ENCODE measurements around the gene DAG1.
A peak's percentile ranks its signal among the peaks of the same experiment; 100 is the strongest.

Gene DAG1

GRCh38 chr3:49518441-49518840, 48.4 kb downstream of the DAG1 start:
- DNase-seq = no peak

DNA sequence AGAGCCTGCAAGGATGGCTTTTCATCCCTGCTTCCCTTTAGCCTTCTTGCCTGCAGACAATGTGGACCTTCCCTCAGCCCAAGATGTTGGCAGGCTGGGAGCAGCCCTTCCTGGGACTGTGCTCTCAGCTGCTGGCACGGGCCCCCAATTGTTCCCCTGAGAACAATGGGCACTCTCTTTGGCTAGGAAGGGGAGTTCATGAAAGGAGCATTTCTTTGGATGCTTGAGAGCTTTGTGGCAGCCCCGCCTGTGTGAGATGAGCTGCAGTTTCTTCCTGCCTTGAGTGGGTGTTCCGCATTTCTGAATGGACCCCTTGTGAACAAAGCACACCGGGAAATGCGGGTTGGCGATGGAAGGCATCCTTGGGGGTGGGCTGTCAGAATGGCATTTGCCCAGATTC, 49.2 kb downstream of the DAG1 start:
- DNase-seq = no peak

DNA sequence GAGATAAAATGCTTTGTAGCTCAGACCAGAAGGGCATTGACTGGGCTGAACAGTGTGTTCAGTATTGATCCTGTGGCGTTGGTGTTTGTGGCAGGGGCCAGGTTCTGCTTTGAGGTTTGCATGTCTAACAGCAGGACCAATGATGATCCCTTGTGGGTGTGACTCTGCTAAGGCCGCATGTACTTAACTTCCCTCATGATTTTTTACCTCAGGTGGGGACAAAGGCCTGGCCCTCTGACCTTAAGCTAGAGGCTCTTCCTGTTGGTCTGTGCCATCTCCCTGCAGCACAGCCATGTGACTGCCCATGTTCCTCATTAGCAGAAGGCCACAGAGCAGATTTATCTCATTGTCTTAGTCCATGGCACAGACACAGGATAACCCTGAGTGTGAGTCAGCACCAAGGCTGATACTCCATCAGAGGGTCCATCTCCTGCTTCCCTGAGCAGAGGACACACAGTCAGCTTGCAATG, 49.9 kb downstream of the DAG1 start:
- DNase-seq = no peak

DNA sequence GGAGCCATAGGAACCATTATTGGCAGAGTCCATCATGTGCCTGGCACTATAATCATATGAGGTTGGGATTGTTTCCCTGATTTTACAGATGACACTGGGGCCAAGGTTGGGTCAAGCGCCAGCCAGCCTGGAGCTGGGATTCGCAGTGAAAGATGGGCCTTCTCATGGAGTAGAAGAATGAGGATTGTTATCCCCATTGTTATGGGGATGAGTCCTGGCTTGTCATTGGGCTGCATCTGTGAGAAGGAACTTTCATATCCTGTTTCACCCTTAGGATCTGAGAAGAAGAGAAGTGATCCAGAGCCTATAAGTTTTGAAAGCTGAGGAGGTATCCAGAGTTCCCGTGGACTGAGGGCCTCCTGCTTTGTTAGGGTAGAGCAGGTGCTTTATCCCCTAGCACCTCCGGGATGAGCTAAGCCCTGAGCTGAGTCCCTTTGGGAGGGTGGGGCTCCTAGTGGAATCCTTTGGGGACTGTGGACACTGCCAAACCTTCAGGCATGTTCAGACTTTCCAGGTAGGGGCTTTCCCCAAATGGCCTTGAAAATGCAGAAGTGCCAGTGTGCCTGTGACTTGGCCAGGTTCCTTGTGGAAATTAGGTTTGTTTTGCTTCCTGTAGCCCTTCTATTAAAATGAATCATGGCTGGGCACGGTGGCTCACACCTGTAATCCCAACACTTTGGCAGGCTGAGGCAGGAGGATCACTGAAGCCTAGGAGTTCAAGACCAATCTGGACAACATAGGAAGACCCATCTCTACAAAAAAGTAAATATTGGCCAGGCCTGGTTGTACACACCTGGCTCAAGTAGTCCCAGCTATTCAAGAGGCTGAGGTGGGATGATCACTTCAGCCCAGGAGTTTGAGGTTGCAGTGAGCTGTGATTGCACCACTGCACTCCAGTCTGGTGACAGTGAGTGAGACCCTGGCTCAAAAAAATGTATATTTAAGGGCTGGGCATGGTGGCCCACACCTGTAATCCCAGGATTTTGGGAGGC, 54.0 kb downstream of the DAG1 start:
- DNase-seq = no peak

GRCh38 chr3:49529567-49529966, 59.5 kb downstream of the DAG1 start:
- DNase-seq = no peak

DNA sequence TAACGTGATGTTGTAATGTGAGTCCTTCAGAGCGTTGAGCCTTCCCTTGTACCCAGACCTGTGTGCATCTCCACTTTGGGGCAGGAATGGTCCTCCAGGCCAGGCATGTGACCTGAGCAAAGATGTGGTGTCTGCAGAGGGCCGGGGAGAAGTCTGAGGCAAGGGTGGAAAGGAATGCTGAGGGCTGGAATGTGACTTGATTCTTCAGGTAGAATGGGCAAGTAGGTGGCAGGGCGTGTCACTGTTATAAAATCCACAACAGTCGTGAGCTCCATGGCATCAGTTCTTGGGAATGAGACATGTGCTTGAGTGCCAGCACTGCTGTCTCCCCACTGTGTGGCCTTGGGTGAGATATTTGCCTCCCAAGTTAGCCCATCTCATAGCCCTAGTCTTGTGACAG, 60.2 kb downstream of the DAG1 start:
- DNase-seq = no peak

- no peak for DNase-seq
These were observed 60.6 kb downstream of the DAG1 start for GRCh38 chr3:49530701-49531100.

GRCh38 chr3:49531218-49531617, 61.2 kb downstream of the DAG1 start:
- DNase-seq = no peak

DNA sequence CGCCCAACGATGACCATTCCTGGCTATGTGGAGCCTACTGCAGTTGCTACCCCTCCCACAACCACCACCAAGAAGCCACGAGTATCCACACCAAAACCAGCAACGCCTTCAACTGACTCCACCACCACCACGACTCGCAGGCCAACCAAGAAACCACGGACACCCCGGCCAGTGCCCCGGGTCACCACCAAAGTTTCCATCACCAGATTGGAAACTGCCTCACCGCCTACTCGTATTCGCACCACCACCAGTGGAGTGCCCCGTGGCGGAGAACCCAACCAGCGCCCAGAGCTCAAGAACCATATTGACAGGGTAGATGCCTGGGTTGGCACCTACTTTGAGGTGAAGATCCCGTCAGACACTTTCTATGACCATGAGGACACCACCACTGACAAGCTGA, 61.6 kb downstream of the DAG1 start:
- DNase-seq = no peak

- no peak for DNase-seq
These were observed 63.0 kb downstream of the DAG1 start for GRCh38 chr3:49533031-49533430.

GRCh38 chr3:49533786-49534519, 63.9 kb downstream of the DAG1 start:
- no peak for DNase-seq

DNA sequence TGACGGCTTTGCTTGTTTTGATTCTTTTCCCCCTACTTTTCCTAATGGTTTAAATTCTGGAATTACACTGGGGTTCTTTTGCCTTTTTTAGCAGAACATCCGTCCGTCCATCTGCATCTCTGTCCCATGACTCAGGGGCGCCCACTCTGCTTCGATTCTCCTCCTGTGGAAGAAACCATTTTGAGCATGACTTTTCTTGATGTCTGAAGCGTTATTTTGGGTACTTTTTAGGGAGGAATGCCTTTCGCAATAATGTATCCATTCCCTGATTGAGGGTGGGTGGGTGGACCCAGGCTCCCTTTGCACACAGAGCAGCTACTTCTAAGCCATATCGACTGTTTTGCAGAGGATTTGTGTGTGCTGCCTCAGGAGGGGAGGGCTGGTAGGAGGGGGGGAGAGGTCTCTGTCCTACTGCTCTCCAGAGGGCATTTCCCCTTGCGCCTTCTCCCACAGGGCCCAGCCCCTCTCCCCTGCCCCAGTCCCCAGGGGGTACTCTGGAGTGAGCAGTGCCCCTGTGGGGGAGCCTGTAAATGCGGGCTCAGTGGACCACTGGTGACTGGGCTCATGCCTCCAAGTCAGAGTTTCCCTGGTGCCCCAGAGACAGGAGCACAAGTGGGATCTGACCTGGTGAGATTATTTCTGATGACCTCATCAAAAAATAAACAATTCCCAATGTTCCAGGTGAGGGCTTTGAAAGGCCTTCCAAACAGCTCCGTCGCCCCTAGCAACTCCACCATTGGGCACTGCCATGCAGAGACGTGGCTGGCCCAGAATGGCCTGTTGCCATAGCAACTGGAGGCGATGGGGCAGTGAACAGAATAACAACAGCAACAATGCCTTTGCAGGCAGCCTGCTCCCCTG, 64.7 kb downstream of the DAG1 start:
- DNase-seq = peak; percentile 56

DNA sequence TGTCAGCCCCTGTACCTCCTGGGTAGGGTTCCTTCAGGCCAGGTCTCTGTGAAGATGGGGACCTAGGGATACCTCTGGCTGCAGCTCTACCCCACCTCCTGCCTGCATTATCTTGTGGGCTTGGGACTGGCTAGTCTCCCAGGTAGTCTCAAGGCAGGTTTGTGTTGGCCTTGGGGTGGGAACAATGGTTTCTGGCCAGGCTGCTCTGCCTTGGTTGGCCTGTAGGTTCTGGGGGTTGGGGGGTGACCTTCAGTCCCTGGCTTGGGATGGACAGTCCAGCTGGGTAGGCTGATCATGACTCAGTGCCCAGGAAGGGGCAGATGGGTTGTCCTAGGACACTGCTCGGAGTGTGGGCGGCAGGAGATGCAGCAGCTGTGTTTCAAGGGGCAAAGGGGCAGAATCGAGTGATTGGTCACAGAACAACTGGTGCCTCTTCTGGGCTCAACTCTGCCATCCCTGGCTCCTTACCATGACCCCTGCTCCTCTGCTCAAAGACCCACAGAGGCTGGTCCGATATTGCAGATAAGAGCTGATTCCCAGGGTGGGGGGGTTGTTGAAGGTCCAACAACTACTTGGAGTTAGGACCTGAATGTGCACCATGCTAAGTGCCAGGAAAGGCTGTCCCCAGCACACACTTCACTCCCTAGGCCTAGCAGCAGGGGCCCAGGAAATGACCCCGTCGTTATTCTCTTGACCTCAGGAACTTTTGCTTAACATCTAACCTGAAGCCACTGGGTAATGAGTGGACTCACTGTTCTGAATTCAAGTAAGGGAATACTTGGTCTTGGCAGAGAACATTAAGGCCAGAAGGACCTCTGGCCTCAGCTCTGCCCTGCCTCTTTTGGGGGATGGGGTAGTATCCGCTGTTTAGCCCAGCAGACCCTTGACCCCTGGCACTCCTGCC, 66.2 kb downstream of the DAG1 start:
- DNase-seq = no peak

DNA sequence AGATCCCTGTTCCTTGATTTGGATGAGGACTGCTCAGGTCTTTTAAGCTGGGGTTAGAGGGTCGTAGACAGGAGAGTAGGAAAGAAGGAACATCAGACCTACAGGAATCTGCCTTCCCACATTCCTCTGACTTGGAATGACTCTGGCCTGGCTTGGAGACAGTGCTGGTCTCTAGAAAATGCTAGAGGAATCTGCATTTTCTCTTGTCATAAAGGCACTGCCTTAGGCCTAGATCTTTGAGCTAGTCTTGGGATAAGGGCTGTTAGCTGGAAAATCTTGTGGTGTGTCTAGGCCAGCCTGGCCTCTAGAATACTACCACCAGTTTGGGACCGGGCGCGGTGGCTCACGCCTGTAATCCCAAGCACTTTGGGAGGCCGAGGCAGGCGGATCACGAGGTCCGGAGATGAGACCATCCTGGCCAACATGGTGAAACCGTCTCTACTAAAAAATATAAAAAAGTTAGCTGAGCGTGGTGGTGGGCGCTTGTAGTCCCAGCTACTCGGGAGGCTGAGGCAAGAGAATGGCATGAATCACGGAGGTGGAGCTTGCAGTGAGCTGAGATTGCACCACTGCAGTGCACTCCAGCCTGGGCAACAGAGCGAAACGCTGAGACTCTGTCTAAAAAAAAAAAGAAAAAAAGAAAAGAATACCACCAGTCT, 66.9 kb downstream of the DAG1 start:
- DNase-seq = no peak

GRCh38 chr3:49539659-49540560, 69.8 kb downstream of the DAG1 start:
- DNase-seq = peak; percentile 82

DNA sequence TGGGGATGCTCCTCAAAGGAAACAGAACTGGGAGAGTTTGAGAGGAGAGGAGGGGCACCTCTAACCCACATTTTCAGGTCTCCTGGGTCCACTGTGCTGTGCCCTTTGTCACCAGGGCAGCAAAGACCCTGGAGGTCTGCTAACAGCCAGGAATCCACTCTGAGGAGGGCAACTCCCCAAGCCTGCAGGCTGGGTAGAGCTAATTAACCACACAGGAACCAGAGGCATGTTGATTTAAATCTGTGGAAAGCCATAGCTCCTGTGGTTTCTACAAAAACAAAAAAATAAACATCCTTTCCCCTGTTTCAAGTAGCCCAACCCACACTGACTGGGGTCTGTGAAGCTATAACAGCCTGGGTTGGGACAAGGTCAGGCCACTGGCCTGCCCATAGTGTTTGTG, 82.0 kb downstream of the DAG1 start:
- DNase-seq = no peak

GRCh38 chr3:49553324-49553691, 83.2 kb downstream of the DAG1 start:
- DNase-seq = no peak

- peak; percentile 90 for DNase-seq
These were observed 83.9 kb downstream of the DAG1 start, which contains the start of gene BSN for GRCh38 chr3:49553692-49554632. Gene BSN (plus strand): TSS chr3:49554477. CDS start chr3:49554603, 126 bp downstream.

Data from NCI-H345 (cell line).